GM21423 (cell line): ENCODE results near the gene ZFP36L1.
A peak's percentile ranks its signal among the peaks of the same experiment; 100 is the strongest.

Experiments
- ATAC-seq: cut with Tn5 transposase; IDR thresholded peaks from one replicate; pipeline ENCODE4 v1.9.1; 2021; ENCODE audit warnings: mild to moderate bottlenecking, moderate library complexity; ENCODE audit not compliant: unreplicated experiment

ZFP36L1 gene

GRCh38 chr14:68796418-68797101 lies 3.7 kb upstream of the ZFP36L1 start:
- no peak for ATAC-seq

GRCh38 chr14:68795597-68796417 lies 2.9 kb upstream of the ZFP36L1 start:
- ATAC-seq: peak; percentile 38

DNA sequence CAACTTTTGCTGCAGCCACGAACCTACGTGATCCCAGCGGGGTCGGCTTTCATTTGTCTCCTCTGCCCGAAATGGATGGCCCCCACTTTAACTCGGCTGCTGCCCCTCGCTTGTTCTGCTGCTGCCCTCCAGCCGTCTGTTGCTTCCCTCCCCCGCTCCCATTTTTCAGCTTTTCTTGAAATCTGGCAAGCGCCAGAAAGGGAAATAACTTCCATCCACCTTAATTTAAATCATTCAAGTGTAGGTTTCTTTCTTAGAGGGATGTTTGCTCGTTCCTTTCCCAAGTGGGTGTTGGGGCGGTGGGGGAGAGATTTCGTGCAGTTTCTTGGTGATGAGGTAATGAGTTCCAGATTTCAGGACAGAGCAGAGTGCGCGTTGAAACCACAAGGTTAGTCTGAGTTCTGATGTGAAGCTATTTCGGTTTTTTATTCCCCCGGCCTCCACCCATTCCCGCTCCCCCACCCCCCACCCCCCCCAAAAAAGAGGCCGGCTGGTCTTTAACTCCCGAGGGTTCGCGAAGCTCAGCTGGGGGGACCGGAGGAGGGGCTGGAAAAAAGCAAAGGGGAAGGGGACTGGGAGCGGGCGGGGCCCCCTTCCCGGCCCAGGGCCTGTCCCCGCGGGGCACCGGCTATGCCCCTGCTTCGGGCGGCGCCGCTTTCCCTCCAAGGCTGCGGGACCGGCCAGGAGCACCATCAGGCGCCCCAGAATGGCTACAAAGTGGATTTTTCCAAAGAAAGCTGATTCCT lies 2.2 kb upstream of the ZFP36L1 start:
- no peak for ATAC-seq

DNA sequence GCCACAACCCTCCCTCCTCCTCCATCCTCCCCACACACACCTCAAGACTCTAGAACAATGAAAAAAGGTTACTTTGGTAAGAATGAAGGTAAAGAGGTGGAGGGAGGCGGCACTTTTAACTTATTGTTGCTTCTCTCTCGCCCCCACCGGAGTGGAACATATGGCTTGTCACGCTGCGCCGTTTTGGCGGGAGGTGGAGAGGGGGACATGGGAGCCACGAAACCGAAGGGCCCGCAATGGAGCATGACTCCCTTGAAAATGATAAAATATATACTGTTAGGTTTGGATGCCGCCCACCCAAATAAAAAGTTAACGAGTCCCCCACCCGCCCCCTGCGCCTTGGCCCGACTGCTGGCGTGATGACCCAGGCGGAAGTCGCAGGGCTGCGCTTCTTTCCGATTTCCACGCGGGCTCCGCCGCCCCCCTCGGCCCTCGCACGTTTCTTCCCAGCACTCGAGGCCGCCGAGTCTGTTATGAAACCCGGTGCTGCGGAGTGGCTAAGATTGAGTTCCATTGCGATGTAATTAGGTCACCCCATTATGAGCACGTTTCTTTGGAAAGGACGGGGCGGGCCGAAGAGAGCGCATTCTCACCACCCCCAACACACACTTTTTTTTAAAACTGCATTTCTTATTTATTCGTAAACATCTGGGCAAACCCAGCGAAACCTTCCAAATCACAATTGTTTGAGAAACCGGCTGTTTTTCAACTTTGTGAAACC lies 1.4 kb upstream of the ZFP36L1 start:
- ATAC-seq: no peak

- no peak for ATAC-seq
Observed at GRCh38 chr14:68793734-68794129, 865 bp upstream of the ZFP36L1 start.

DNA sequence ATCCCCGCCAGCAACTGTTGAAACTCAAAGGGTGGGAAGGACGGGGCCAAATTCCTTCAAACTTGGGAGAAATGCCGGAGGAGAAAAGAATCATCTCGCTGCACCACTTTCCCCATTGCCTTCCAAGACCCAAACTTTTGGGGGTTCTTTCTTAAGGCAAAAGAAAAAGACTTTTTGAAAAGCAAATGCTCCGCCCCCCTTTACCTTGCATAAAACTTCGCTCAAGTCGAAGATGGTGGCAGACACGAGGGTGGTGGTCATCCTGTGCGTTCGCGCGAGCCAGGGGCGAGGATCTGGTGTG lies 239 bp downstream of the ZFP36L1 start:
- no peak for ATAC-seq

GRCh38 chr14:68791902-68792677 lies 777 bp downstream of the ZFP36L1 start:
- ATAC-seq: no peak

DNA sequence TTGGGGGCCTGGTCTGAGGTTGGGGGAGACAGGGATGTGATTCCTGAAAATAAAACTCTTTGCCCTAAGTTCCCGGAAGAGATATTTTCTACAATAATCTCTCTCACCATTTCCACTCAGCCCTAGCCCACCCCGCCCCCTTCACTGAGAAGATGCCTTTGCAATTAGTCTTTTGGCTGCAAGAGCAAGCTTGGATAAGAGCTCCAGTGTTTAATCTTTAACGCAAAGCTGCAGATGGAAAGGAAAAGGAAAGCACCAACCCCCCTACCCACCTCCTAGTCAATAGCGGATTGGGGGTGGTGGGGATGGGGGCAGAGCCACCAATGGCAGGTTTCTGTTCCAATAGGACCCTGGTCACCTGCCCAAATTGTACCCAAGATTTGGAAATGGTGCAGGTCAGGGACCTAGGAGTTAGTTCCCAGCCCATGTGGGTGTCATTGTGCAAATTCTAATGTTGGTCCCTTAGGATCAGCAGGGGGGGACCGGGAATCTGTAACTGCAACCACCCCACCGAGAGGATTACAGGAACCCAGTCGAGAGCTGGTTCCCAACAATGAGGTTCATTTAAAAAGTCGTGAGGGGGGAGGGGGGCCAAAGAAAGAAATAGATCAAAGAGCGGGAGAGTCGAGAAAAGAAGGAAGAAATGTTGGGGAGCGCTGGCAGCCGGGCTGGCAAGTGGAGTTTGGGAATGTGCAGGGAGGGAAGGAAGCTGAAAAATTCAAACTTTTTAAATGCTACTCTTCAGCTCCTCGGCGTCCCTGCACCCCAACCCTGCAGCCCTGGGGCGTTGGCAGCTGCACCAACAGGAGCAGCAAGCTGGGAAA lies 1.6 kb downstream of the ZFP36L1 start:
- ATAC-seq: no peak

- no peak for ATAC-seq
Observed at GRCh38 chr14:68790644-68791077, 2.2 kb downstream of the ZFP36L1 start.

- ATAC-seq: no peak
Observed at GRCh38 chr14:68789821-68790643, 2.8 kb downstream of the ZFP36L1 start.

DNA sequence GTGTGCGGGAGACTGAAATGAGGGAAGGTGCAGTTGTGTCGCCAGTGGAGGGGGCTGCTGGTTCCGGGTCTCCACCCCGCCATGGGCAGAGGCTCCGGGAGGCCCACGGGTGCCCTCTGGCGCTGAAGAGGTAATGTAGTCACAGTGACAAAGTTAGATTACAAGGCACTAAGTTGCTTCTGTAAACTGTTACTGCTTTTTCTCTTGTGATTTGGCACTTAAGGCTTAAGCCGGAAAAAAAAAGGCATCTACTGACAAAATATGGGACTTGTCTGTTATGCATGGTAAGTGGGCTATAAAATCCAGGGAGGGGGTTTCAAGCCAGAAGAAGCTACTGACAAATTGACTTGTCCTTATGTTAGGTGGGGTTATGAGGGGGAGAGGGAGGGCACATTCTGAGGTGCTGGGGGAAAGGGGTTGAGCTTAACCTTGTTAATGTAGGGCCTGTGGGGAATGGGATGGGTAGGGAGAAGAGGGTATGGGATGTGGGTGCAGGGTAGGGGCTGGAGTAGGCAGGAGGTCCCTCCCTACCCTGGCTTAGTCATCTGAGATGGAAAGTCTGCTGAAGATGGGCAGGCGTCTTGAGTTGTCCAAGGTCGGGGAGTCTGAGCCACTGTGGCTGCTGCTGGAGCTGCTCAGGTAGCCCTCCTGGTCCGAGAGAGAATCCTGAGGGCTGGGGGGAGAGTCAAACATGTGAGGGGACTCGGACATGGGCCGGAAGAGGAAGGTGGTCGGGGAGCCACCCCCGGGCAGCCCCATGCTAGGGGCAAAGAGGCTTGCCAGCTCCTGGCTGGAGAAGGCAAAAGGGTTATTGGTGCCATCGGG lies 3.7 kb downstream of the ZFP36L1 start:
- no peak for ATAC-seq

DNA sequence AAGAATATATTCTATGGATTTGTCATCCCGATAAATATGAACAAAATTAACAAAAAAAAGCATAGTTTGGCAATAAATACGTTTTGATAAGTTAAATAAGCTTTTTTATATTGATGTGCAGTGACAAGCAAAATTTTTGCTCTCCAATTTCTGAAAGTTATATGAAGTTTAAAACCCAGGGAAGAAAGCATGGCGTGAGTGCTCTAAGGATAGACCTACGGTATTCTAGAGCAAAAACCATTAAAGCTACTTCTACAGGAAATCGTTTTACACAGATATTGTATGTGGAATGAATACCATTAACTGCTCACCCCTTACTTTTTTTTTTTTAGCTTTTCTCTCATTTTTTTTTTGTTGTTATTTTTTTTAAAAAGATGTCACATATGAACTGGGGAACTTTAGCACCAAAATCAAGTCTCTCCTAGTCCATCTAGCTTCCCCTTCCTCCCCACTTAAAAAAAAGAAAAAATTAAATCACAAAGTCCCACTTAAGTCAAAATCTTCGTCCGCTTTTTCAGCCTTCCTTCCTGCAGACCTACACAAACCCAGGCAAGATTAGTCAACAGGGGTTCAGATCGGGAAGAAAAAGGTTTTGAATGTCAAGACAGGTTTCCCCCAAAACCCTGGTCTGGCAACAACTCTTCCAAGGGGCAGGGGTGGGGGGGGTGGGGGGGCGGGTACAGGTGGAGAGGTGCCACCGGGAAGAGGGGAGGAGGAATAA lies 4.4 kb downstream of the ZFP36L1 start:
- ATAC-seq: no peak

- no peak for ATAC-seq
Observed at GRCh38 chr14:68787092-68787992, 5.5 kb downstream of the ZFP36L1 start.

- no peak for ATAC-seq
Observed at GRCh38 chr14:68786491-68787091, 6.3 kb downstream of the ZFP36L1 start.

GRCh38 chr14:68785534-68786490 lies 7.1 kb downstream of the ZFP36L1 start:
- no peak for ATAC-seq
